ENCODE measurements around the gene LY6G5B.
A peak's percentile ranks its signal among the peaks of the same experiment; 100 is the strongest.

The LY6G5B gene

GRCh38 chr6:31643818-31644454 is 25.8 kb upstream of the LY6G5B start:
- Histone ChIP-seq H3K9ac (ENCODE audit: low read depth, low read length) (no peak overlapping the region), H3K4me3 (ENCODE audit: low read length) (no peak overlapping the region), H3K27me3 (ENCODE audit: insufficient read depth, low read length) (no peaks in the 10 kb centered on the region), H3K36me3 (ENCODE audit: insufficient read depth, low read depth, low read length) (peaks cover 95% of the 10 kb centered on the region), H3K4me1 (ENCODE audit: insufficient read depth, low read length) (no peaks in the 10 kb centered on the region), H3K27ac (ENCODE audit: low read length) (no peak overlapping the region), H3K9me3 (ENCODE audit: insufficient read depth, low read depth, low read length) (no peaks in the 10 kb centered on the region)

DNA sequence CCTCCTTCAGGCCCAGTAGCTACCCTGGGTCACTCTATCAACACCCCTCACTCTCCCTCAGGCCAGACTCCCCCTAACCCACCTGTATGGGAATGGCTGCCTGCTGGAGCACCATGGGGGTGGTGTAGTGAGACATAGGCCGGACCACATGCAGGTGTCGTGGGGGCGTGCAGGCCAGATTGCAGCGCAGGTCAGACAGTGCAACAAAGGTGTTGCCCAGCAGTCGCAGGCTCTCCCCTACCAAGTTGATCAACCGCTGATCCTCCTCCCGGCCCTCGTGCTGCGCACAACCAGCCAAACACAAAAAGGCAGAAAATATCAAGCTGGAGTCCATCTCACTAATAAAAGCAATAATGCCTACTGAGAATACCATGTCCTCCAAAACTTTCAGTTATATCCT is 24.5 kb upstream of the LY6G5B start:
- Histone ChIP-seq H3K27me3 (ENCODE audit: insufficient read depth, low read length) (no peaks in the 10 kb centered on the region), H3K9ac (ENCODE audit: low read depth, low read length) (no peak overlapping the region), H3K9me3 (ENCODE audit: insufficient read depth, low read depth, low read length) (no peaks in the 10 kb centered on the region), H3K4me1 (ENCODE audit: insufficient read depth, low read length) (no peaks in the 10 kb centered on the region), H3K27ac (ENCODE audit: low read length) (no peak overlapping the region), H3K4me3 (ENCODE audit: low read length) (no peak overlapping the region), H3K36me3 (ENCODE audit: insufficient read depth, low read depth, low read length) (peaks cover 95% of the 10 kb centered on the region)

DNA sequence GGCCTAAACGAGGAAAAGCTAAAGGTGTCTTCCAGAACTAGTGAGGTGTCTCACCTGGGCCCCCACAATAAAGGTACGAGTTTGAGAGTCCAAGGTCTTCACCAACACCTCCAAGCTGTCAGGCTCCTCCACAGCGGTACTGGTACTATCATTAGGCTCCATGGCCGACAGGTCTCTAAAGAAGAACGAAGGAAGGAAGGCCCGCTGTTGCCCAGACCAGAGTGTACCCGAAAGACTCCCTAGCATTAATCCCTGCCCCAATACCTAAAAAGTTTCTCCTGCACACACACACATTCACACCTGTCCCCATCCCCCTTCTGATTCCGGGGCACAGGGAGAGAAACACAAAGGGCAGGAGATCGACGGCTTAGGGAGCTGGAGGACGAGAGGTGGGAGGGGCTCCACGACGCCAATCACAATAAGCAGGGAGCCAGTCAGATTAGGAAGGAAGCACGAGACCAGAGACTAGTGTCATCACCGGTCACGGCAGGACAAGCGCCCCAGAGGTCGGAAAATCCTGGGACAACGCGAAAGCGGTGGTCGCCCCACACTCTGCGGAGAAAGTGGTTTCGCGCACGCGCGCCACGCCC is 18.1 kb upstream of the LY6G5B start:
- H3K36me3 ChIP-seq (ENCODE audit: insufficient read depth, low read depth, low read length): peaks cover 48% of the 10 kb centered on the region
- peaks cover 5% of the 10 kb centered on the region; the same call in 1 of the 2 replicates for H3K4me1 ChIP-seq (ENCODE audit: insufficient read depth, low read length)
- H3K4me3 ChIP-seq (ENCODE audit: low read length): peak overlapping the region; percentile 98

GRCh38 chr6:31652925-31653724 is 16.7 kb upstream of the LY6G5B start:
- H3K9me3 ChIP-seq (ENCODE audit: insufficient read depth, low read depth, low read length): no peaks in the 10 kb centered on the region
- peak overlapping the region; percentile 81 for H3K27ac ChIP-seq (ENCODE audit: low read length)
- peak overlapping the region; percentile 83 for H3K9ac ChIP-seq (ENCODE audit: low read depth, low read length)
- H3K36me3 ChIP-seq (ENCODE audit: insufficient read depth, low read depth, low read length): peaks cover 39% of the 10 kb centered on the region
- peaks cover 5% of the 10 kb centered on the region; the same call in 1 of the 2 replicates for H3K4me1 ChIP-seq (ENCODE audit: insufficient read depth, low read length)
- no peaks in the 10 kb centered on the region for H3K27me3 ChIP-seq (ENCODE audit: insufficient read depth, low read length)
- peak overlapping the region; percentile 98 for H3K4me3 ChIP-seq (ENCODE audit: low read length)

More for the DNA sequence above, 18.1 kb upstream of the LY6G5B start:
- Histone ChIP-seq H3K27me3 (ENCODE audit: insufficient read depth, low read length) (no peaks in the 10 kb centered on the region), H3K9ac (ENCODE audit: low read depth, low read length) (peak overlapping the region; percentile 83; the same call in 1 of the 2 replicates), H3K9me3 (ENCODE audit: insufficient read depth, low read depth, low read length) (no peaks in the 10 kb centered on the region), H3K27ac (ENCODE audit: low read length) (no peak overlapping the region)

DNA sequence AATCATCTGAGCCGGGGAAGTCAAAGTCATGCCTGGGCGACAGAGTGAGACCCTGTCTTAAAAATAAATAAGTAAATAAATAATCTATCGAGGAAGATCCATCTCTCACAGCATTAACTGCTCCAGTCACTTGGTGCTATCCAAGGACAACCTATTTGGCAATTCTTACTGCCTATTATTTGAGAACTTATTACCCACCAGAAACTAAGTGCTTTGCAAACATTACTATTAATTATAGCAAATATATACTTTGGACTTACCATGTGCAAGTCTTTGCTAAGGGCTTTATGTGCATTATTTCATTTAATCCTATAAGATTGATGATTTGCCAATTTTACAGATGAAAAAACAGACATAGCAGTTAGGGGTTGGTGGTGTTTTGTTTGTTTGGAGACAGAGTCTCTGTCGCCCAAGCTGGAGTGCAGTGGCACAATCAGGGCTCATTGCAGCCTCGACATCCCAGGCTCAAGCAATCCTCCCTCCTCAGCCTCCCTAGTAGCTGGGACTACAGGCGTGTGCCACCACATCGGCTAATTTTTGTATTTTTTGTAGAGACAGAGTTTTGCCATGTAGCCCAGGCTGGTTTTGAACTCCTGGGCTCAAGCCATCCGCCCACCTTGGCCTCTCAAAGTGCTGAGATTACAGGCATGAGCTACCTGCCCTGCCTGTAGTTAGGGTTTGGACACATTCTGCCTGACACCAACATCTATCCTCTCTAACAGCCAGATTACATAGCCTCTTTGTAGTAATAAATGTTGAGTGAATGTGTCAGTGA is 15.0 kb upstream of the LY6G5B start:
- H3K4me1 ChIP-seq (ENCODE audit: insufficient read depth, low read length): peaks cover 8% of the 10 kb centered on the region
- H3K9me3 ChIP-seq (ENCODE audit: insufficient read depth, low read depth, low read length): no peaks in the 10 kb centered on the region
- H3K9ac ChIP-seq (ENCODE audit: low read depth, low read length): no peak overlapping the region
- no peak overlapping the region for H3K4me3 ChIP-seq (ENCODE audit: low read length)
- H3K36me3 ChIP-seq (ENCODE audit: insufficient read depth, low read depth, low read length): peaks cover 27% of the 10 kb centered on the region
- H3K27me3 ChIP-seq (ENCODE audit: insufficient read depth, low read length): no peaks in the 10 kb centered on the region
- no peak overlapping the region for H3K27ac ChIP-seq (ENCODE audit: low read length)

GRCh38 chr6:31655349-31656237 is 14.2 kb upstream of the LY6G5B start, which contains the start of gene APOM:
Gene APOM, plus strand, starts transcription at chr6:31655894. Its CDS starts 73 bp downstream, at chr6:31655967.
- no peak within 1 kb of the TSS for H3K9ac ChIP-seq (ENCODE audit: low read depth, low read length)
- peaks cover 12% of the 10 kb centered on the region for H3K4me1 ChIP-seq (ENCODE audit: insufficient read depth, low read length)
- no peak within 1 kb of the TSS for H3K27ac ChIP-seq (ENCODE audit: low read length)
- no peaks in the 10 kb centered on the region for H3K9me3 ChIP-seq (ENCODE audit: insufficient read depth, low read depth, low read length)
- H3K36me3 ChIP-seq (ENCODE audit: insufficient read depth, low read depth, low read length): peaks cover 18% of the 10 kb centered on the region
- H3K27me3 ChIP-seq (ENCODE audit: insufficient read depth, low read length): no peaks in the 10 kb centered on the region
- H3K4me3 ChIP-seq (ENCODE audit: low read length): no peak within 1 kb of the TSS

DNA sequence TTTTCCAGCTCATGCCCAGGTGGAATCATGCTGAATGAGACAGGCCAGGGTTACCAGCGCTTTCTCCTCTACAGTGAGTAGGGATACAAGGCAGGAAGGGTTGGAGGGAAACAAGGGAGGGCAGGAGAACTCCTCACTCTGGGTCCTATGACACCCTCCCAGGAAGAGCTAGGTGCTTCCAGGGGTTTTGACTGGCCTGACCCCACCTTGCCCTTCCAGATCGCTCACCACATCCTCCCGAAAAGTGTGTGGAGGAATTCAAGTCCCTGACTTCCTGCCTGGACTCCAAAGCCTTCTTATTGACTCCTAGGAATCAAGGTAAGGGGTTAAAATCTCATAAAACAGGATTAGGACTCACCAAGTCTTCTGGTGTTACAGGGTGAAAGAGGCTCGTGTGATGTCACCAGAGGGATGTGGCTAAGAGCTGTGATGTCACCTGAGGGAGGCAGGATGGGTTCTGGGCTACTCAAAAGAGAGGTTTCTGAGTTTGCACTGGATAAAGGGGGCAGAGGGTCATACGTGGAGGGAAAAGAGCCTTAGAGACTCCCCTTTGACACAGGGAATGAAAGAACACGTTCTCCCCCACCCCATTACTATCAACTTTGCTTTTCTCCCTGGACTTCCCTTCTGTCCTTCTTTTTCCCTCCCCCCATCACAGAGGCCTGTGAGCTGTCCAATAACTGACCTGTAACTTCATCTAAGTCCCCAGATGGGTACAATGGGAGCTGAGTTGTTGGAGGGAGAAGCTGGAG is 12.2 kb upstream of the LY6G5B start:
- Histone ChIP-seq H3K9me3 (ENCODE audit: insufficient read depth, low read depth, low read length) (no peaks in the 10 kb centered on the region), H3K27me3 (ENCODE audit: insufficient read depth, low read length) (no peaks in the 10 kb centered on the region), H3K4me3 (ENCODE audit: low read length) (no peak overlapping the region), H3K27ac (ENCODE audit: low read length) (no peak overlapping the region), H3K36me3 (ENCODE audit: insufficient read depth, low read depth, low read length) (peaks cover 25% of the 10 kb centered on the region), H3K4me1 (ENCODE audit: insufficient read depth, low read length) (peaks cover 7% of the 10 kb centered on the region; the same call in 1 of the 2 replicates), H3K9ac (ENCODE audit: low read depth, low read length) (no peak overlapping the region)

DNA sequence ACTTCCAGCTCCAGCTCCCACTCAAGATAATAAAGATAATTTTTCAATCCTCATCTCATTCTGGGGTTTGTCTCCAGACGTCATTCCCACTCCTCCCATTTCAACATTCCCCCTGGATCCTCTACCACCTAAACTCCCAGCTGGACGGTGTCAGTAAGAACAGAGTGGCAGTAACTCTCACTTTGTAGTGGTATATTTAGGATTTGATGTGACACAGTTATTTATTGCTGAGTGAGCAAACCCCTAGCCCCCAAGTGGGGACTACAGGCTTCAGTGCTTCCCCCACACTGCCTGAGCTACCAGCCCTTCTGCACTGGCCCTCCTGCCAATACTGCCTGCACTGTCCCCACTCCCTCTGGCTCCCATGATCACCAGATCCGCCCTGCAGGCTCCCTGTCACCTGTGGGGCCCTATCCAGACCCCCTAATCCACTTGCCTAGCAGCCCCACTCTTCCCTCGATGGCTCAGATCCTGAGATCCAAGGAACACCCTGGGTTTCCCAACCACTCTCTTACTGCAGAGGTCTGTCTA is 11.6 kb upstream of the LY6G5B start:
- H3K9me3 ChIP-seq (ENCODE audit: insufficient read depth, low read depth, low read length): no peaks in the 10 kb centered on the region
- no peak overlapping the region for H3K4me3 ChIP-seq (ENCODE audit: low read length)
- peaks cover 31% of the 10 kb centered on the region for H3K36me3 ChIP-seq (ENCODE audit: insufficient read depth, low read depth, low read length)
- H3K27ac ChIP-seq (ENCODE audit: low read length): no peak overlapping the region
- H3K9ac ChIP-seq (ENCODE audit: low read depth, low read length): no peak overlapping the region
- peaks cover 7% of the 10 kb centered on the region; the same call in 1 of the 2 replicates for H3K4me1 ChIP-seq (ENCODE audit: insufficient read depth, low read length)
- no peaks in the 10 kb centered on the region for H3K27me3 ChIP-seq (ENCODE audit: insufficient read depth, low read length)

GRCh38 chr6:31658983-31659648 is 10.7 kb upstream of the LY6G5B start:
- Histone ChIP-seq H3K36me3 (ENCODE audit: insufficient read depth, low read depth, low read length) (peaks cover 39% of the 10 kb centered on the region), H3K4me1 (ENCODE audit: insufficient read depth, low read length) (peaks cover 10% of the 10 kb centered on the region; the same call in 1 of the 2 replicates), H3K27me3 (ENCODE audit: insufficient read depth, low read length) (no peaks in the 10 kb centered on the region), H3K9ac (ENCODE audit: low read depth, low read length) (peak overlapping the region; percentile 99; the same call in 1 of the 2 replicates), H3K4me3 (ENCODE audit: low read length) (peak overlapping the region; percentile 99), H3K27ac (ENCODE audit: low read length) (no peak overlapping the region), H3K9me3 (ENCODE audit: insufficient read depth, low read depth, low read length) (no peaks in the 10 kb centered on the region)
